Neural crest cell (in vitro differentiated cells): ENCODE results near the gene PC. TPM values are rescaled to one million over a fixed set of nuclear protein-coding genes. Genes with fewer than 3 reads are reported as not detected.

Experiments
- DNase-seq: peaks from one replicate; pipeline ENCODE4 v3.0.0; 2021; ENCODE audit warnings: low read depth, mixed read lengths, low spot score
- H3K27ac Mint-ChIP-seq: one replicate; pipeline ENCODE4 v1.8.0; 2021; ENCODE audit warnings: mild to moderate bottlenecking, mixed read lengths; ENCODE audit not compliant: unreplicated experiment
- H3K27me3 Mint-ChIP-seq: 2 replicates; pipeline ENCODE4 v1.8.0; 2021; ENCODE audit warnings: low read depth, mild to moderate bottlenecking, mixed read lengths
- H3K36me3 Mint-ChIP-seq: 2 replicates; pipeline ENCODE4 v1.8.0; 2021; ENCODE audit warnings: low read depth, mild to moderate bottlenecking, mixed read lengths
- H3K4me1 Mint-ChIP-seq: 2 replicates; pipeline ENCODE4 v1.8.0; 2021; ENCODE audit warnings: mixed read lengths
- H3K4me3 Mint-ChIP-seq: one replicate; pipeline ENCODE4 v1.8.0; 2021; ENCODE audit warnings: mild to moderate bottlenecking, mixed read lengths
- H3K9me3 Mint-ChIP-seq: 2 replicates; pipeline ENCODE4 v1.8.0; 2021; ENCODE audit warnings: mixed read lengths
- total RNA-seq: library from RNA; stranded (reverse); gene quantifications from 2 replicates; pipeline ENCODE4 v1.2.1, GENCODE V29; 2021
- TF ChIP-seq, protein P1 (sequence below): fragments of 200-600 bp; sonication (generic); conservative IDR thresholded peaks from 2 replicates; pipeline ENCODE4 v1.5.0; 2021; ENCODE audit warnings: antibody characterized with exemption, mild to moderate bottlenecking

PC gene
- total RNA-seq, 1 donor from 2014 or later, result 53.6 TPM

DNA sequence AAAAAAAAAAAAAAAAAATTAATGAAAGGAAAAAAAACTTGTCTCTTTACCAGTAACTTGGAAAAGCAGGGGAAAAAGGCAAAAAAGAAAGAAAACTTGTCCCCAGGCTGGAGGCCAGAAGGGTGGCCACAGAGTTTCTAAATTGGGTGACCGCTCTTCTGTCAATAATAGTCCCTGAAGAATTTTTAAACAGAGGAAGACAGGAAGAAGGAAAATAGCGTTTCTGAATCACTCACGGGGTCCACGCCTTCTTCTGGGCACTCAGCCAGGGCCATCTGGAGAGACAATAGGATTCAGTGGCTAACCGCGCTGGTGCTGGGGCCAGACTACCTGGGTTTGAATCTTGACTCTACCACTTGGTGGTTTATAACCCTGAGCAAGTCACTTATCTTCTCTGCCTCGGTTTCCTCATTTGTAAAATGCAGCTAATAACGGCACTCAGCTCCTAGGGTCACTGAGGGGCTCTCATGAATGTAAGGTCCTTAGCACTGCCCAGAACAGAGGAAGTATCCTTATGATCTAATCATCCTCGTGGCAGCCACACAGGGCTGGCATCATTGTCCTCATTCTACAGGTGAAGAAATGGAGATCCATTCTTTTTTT lies 23.9 kb upstream of the PC start:
- no peak overlapping the region for H3K27ac Mint-ChIP-seq
- H3K36me3 Mint-ChIP-seq, result no peaks in the 10 kb centered on the region
- no peak for DNase-seq
- no peaks in the 10 kb centered on the region for H3K4me1 Mint-ChIP-seq
- H3K27me3 Mint-ChIP-seq, result no peaks in the 10 kb centered on the region
- H3K4me3 Mint-ChIP-seq, result no peak overlapping the region
- TF ChIP-seq, protein P1, sequence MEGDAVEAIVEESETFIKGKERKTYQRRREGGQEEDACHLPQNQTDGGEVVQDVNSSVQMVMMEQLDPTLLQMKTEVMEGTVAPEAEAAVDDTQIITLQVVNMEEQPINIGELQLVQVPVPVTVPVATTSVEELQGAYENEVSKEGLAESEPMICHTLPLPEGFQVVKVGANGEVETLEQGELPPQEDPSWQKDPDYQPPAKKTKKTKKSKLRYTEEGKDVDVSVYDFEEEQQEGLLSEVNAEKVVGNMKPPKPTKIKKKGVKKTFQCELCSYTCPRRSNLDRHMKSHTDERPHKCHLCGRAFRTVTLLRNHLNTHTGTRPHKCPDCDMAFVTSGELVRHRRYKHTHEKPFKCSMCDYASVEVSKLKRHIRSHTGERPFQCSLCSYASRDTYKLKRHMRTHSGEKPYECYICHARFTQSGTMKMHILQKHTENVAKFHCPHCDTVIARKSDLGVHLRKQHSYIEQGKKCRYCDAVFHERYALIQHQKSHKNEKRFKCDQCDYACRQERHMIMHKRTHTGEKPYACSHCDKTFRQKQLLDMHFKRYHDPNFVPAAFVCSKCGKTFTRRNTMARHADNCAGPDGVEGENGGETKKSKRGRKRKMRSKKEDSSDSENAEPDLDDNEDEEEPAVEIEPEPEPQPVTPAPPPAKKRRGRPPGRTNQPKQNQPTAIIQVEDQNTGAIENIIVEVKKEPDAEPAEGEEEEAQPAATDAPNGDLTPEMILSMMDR, result no peak
- H3K9me3 Mint-ChIP-seq, result no peaks in the 10 kb centered on the region

DNA sequence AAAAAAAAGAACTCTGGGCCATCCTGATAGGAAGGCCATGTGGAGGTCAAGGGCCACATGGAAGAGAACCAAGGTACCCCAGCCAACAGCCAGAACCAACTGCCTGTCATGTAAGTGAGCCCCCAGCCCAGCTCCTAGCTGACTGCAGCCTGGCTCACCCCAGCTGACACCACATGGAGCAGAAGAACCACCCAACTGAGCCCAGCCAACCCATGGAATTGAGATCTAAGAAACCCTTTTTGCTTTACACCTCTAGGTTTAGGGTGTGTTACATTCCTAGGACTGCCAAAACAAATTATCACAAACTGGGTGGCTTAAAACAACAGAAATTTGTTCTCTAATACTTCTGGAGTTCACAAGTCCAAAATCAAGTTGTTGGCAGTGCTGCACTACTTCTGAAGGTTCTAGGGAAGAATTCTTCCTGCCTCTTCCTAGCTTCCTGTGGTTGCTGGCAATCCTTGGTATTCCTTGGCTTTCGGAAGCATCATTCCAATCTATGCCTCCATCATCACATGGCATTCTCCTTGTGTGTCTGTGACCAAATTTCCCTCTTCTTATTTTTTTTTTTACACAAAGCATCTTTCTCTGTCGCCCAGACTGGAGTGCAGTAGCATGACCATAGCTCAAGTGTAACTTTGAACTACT lies 21.3 kb upstream of the PC start:
- no peak for DNase-seq
- Mint-ChIP-seq H3K4me3 (no peak overlapping the region), H3K4me1 (no peaks in the 10 kb centered on the region)

GRCh38 chr11:66978717-66979116 lies 20.5 kb upstream of the PC start:
- no peaks in the 10 kb centered on the region for H3K4me1 Mint-ChIP-seq
- no peak overlapping the region for H3K4me3 Mint-ChIP-seq
- no peaks in the 10 kb centered on the region for H3K27me3 Mint-ChIP-seq
- no peaks in the 10 kb centered on the region for H3K36me3 Mint-ChIP-seq
- no peak for DNase-seq
- H3K27ac Mint-ChIP-seq, result no peak overlapping the region
- H3K9me3 Mint-ChIP-seq, result no peaks in the 10 kb centered on the region
- TF ChIP-seq, protein P1, result no peak

More for the DNA sequence above, 21.3 kb upstream of the PC start:
- H3K36me3 Mint-ChIP-seq, result no peaks in the 10 kb centered on the region
- no peak overlapping the region for H3K27ac Mint-ChIP-seq
- no peaks in the 10 kb centered on the region for H3K27me3 Mint-ChIP-seq
- TF ChIP-seq, protein P1, result no peak
- no peaks in the 10 kb centered on the region for H3K9me3 Mint-ChIP-seq

- H3K4me1 Mint-ChIP-seq, result no peaks in the 10 kb centered on the region
- no peaks in the 10 kb centered on the region for H3K27me3 Mint-ChIP-seq
- H3K27ac Mint-ChIP-seq, result no peak overlapping the region
- H3K36me3 Mint-ChIP-seq, result no peaks in the 10 kb centered on the region
- no peak for DNase-seq
- no peaks in the 10 kb centered on the region for H3K9me3 Mint-ChIP-seq
- no peak overlapping the region for H3K4me3 Mint-ChIP-seq
- TF ChIP-seq, protein P1, result no peak
These were observed 20.0 kb upstream of the PC start for GRCh38 chr11:66978229-66978628.

GRCh38 chr11:66976925-66977324 lies 18.7 kb upstream of the PC start:
- H3K27ac Mint-ChIP-seq, result no peak overlapping the region
- H3K27me3 Mint-ChIP-seq, result no peaks in the 10 kb centered on the region
- no peaks in the 10 kb centered on the region for H3K9me3 Mint-ChIP-seq
- TF ChIP-seq, protein P1, result no peak
- no peak for DNase-seq
- H3K4me1 Mint-ChIP-seq, result no peaks in the 10 kb centered on the region
- no peak overlapping the region for H3K4me3 Mint-ChIP-seq
- H3K36me3 Mint-ChIP-seq, result no peaks in the 10 kb centered on the region
